ENCODE measurements around the gene YIPF1.

GRCh38 chr1:53835491-53835890 is 54.1 kb downstream of the YIPF1 start:
- TF ChIP-seq, protein P1, sequence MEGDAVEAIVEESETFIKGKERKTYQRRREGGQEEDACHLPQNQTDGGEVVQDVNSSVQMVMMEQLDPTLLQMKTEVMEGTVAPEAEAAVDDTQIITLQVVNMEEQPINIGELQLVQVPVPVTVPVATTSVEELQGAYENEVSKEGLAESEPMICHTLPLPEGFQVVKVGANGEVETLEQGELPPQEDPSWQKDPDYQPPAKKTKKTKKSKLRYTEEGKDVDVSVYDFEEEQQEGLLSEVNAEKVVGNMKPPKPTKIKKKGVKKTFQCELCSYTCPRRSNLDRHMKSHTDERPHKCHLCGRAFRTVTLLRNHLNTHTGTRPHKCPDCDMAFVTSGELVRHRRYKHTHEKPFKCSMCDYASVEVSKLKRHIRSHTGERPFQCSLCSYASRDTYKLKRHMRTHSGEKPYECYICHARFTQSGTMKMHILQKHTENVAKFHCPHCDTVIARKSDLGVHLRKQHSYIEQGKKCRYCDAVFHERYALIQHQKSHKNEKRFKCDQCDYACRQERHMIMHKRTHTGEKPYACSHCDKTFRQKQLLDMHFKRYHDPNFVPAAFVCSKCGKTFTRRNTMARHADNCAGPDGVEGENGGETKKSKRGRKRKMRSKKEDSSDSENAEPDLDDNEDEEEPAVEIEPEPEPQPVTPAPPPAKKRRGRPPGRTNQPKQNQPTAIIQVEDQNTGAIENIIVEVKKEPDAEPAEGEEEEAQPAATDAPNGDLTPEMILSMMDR (IDR thresholded peaks at IDR 0.05; ENCODE audit: insufficient read depth, low read length), result no peak
- TF ChIP-seq REST (IDR thresholded peaks at IDR 0.05; ENCODE audit: insufficient replicate concordance, low read depth), result no peak

Data from HL-60 (cell line).